ENCODE results near the gene BCAS1.

DNA sequence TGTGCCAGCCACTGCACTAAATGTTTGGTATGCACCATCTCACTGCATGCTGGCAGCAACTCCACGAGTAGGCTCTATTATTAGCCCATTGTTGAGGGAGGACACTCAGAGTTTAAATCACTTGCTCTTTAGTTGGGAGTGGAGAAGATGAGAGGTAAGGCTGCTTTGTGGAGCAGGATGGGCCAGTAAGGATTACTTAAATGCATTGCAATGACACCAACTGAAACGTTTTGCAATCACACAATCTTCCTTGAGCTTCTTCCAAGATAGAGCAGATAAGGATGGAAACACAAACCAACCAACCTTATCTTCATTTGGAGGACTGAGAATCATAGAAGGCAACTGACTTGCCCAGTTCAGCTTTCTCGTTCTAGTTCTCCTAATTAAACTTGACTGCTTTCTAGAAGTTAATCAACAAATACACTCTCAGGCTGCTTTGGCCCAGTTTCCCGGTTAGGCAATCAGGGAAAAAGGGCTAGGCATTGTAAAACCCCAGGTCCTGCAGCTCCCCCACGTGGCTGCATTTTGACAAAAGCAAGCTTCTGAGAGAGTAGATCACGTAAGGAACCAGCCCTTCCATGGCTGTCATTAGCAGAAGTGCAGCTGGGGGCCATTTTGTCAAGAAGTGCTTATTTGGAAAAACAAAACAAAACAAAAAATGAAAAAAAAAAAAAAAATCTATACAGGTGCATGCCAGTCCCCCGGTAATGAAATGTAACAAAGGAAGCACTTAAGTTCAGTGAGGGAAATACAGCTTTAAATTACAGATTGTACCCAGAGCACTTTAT is 130.6 kb downstream of the BCAS1 start:
- TF ChIP-seq, protein P1, sequence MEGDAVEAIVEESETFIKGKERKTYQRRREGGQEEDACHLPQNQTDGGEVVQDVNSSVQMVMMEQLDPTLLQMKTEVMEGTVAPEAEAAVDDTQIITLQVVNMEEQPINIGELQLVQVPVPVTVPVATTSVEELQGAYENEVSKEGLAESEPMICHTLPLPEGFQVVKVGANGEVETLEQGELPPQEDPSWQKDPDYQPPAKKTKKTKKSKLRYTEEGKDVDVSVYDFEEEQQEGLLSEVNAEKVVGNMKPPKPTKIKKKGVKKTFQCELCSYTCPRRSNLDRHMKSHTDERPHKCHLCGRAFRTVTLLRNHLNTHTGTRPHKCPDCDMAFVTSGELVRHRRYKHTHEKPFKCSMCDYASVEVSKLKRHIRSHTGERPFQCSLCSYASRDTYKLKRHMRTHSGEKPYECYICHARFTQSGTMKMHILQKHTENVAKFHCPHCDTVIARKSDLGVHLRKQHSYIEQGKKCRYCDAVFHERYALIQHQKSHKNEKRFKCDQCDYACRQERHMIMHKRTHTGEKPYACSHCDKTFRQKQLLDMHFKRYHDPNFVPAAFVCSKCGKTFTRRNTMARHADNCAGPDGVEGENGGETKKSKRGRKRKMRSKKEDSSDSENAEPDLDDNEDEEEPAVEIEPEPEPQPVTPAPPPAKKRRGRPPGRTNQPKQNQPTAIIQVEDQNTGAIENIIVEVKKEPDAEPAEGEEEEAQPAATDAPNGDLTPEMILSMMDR (IDR thresholded peaks at IDR 0.05; ENCODE audit: low read depth, low read length), result peak; percentile 80
- TF ChIP-seq POLR2A (IDR thresholded peaks at IDR 0.05; ENCODE audit: extremely low read depth, insufficient read length), result no peak
- TF ChIP-seq, protein P2, sequence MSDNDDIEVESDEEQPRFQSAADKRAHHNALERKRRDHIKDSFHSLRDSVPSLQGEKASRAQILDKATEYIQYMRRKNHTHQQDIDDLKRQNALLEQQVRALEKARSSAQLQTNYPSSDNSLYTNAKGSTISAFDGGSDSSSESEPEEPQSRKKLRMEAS (IDR thresholded peaks at IDR 0.05; ENCODE audit: low read depth, low read length), result peak; percentile 96

Data from NB4 (cell line).